ENCODE data around the gene DNAJC4. TPM values are rescaled to one million over a fixed set of nuclear protein-coding genes. Genes with fewer than 3 reads are reported as not detected.

DNAJC4 gene
- total RNA-seq, 2 experiments from 2014 or later: 39.5 to 40.5 TPM

DNA sequence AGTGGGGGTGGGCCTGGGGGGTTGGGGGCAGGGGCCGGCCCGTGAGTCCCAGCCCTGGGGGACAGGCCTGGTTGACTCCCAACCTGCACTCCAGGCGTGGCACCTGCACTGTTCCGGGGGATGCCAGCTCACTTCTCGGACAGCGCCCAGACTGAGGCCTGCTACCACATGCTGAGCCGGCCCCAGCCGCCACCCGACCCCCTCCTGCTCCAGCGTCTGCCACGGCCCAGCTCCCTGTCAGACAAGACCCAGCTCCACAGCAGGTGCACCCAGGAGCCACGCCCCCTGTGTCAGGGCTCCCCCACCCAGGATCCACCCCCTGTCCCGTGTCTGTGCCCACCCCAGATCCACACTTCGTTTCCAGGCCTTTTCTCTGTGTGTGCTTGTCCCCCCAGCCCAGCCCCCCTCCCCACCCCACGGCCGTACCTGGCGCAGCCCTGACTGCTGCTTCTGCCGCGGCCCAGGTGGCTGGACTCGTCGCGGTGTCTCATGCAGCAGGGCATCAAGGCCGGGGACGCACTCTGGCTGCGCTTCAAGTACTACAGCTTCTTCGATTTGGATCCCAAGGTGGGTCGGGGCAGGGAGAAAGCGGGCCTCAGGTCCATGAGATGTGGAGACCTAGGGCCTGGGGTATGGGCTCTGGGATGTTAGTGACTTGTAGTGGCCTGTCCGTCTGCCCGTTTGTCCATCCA lies 19.0 kb upstream of the DNAJC4 start:
- no peak for DNase-seq
- Mint-ChIP-seq H3K4me1 (peaks cover 38% of the 10 kb centered on the region), H3K4me3 (no peak overlapping the region), H3K9me3 (no peaks in the 10 kb centered on the region), H3K27ac (peak overlapping the region; percentile 54), H3K36me3 (ENCODE audit: low read depth) (peaks cover 55% of the 10 kb centered on the region), H3K27me3 (no peaks in the 10 kb centered on the region)
- ChIA-PET CTCF (interaction anchor here (0.5 to 10.1 kb wide), 6 partner anchors 8 to 89 kb away, joined by 3 to 94 read pairs (median 4); partner anchors contain the start of genes DNAJC4, NUDT22 and TRPT1), POLR2A (no interaction called here)

DNA sequence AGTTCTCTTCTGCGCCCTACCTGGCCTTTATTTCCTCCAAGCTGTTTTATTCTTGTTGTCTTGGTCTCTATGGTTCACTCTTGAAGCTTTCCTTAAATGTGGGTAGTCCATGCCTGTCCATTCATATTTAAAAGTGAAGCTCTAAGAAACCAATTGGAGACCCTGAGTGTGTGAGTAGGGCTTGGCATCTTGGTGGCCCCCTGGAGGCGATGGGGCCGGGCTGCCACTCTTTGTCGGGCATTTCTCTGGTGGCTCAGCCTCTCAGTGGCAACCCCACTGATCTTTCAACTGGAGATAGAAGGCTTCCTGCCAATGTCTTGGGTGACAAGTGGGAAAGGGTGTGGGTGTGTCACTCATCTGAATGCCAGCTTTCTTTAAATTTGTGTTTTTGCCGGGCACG lies 13.5 kb upstream of the DNAJC4 start:
- ChIA-PET POLR2A (interaction anchor here (0.6 kb wide), 2 partner anchors 20 to 88 kb away, joined by 3 to 4 read pairs; partner anchors contain the start of gene ESRRA), CTCF (interaction anchor here (0.9 to 2.8 kb wide), 7 partner anchors 9 to 39 kb away, joined by 3 to 10 read pairs (median 7); partner anchors contain the start of genes NUDT22 and TRPT1)
- H3K4me3 Mint-ChIP-seq: no peak overlapping the region
- no peak for DNase-seq
- H3K27ac Mint-ChIP-seq: no peak overlapping the region
- H3K4me1 Mint-ChIP-seq: peaks cover 16% of the 10 kb centered on the region
- peaks cover 35% of the 10 kb centered on the region for H3K36me3 Mint-ChIP-seq (ENCODE audit: low read depth)
- no peaks in the 10 kb centered on the region for H3K27me3 Mint-ChIP-seq
- H3K9me3 Mint-ChIP-seq: no peaks in the 10 kb centered on the region

- peaks cover 26% of the 10 kb centered on the region for H3K36me3 Mint-ChIP-seq (ENCODE audit: low read depth)
- no peaks in the 10 kb centered on the region for H3K9me3 Mint-ChIP-seq
- H3K27ac Mint-ChIP-seq: peak overlapping the region; percentile 64
- POLR2A ChIA-PET: no interaction called here
- CTCF ChIA-PET: interaction anchor here (0.9 to 2.8 kb wide), 9 partner anchors 8 to 86 kb away, joined by 3 to 10 read pairs (median 3); partner anchors contain the start of genes DNAJC4 and ESRRA
- H3K4me1 Mint-ChIP-seq: peaks cover 9% of the 10 kb centered on the region
- H3K4me3 Mint-ChIP-seq: no peak overlapping the region
- DNase-seq: no peak
- no peaks in the 10 kb centered on the region for H3K27me3 Mint-ChIP-seq
Observed at GRCh38 chr11:64218628-64219353, 11.6 kb upstream of the DNAJC4 start.

GRCh38 chr11:64219354-64219684 lies 11.0 kb upstream of the DNAJC4 start:
- no peaks in the 10 kb centered on the region for H3K27me3 Mint-ChIP-seq
- H3K9me3 Mint-ChIP-seq: no peaks in the 10 kb centered on the region
- peaks cover 25% of the 10 kb centered on the region for H3K36me3 Mint-ChIP-seq (ENCODE audit: low read depth)
- ChIA-PET POLR2A (no interaction called here), CTCF (interaction anchor here (0.9 to 2.8 kb wide), 7 partner anchors 9 to 41 kb away, joined by 3 to 10 read pairs (median 3); partner anchors contain the start of gene DNAJC4)
- peak overlapping the region; percentile 64 for H3K27ac Mint-ChIP-seq
- DNase-seq: no peak
- peaks cover 10% of the 10 kb centered on the region for H3K4me1 Mint-ChIP-seq
- no peak overlapping the region for H3K4me3 Mint-ChIP-seq

GRCh38 chr11:64219755-64220154 lies 10.6 kb upstream of the DNAJC4 start:
- H3K36me3 Mint-ChIP-seq (ENCODE audit: low read depth): peaks cover 21% of the 10 kb centered on the region
- DNase-seq: no peak
- ChIA-PET POLR2A (no interaction called here), CTCF (interaction anchor here (0.9 to 1.6 kb wide), 6 partner anchors 9 to 85 kb away, joined by 3 to 5 read pairs (median 3); partner anchors contain the start of gene DNAJC4)
- H3K4me1 Mint-ChIP-seq: peaks cover 11% of the 10 kb centered on the region
- H3K27ac Mint-ChIP-seq: no peak overlapping the region
- no peak overlapping the region for H3K4me3 Mint-ChIP-seq
- no peaks in the 10 kb centered on the region for H3K27me3 Mint-ChIP-seq
- H3K9me3 Mint-ChIP-seq: no peaks in the 10 kb centered on the region

- no peaks in the 10 kb centered on the region for H3K9me3 Mint-ChIP-seq
Observed at GRCh38 chr11:64220271-64220670, 10.1 kb upstream of the DNAJC4 start.

DNA sequence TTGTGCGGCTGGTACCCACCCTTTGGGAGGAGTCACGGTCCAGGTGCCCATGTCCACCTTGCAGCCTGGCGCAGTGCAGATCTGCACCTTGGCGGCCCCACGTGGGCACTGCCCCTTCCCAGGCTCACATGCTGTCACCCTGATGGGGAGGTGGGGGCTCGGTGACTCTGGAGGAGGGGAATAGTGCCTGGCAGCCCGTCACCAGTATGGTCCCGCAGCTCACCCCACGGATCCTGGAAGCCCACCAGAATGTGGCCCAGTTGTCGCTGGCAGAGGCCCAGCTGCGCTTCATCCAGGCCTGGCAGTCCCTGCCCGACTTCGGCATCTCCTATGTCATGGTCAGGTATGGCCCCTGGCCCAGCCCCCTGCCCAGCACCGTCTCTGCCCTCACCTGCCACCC lies 9.6 kb upstream of the DNAJC4 start:
- H3K27me3 Mint-ChIP-seq: no peaks in the 10 kb centered on the region
- no peaks in the 10 kb centered on the region for H3K9me3 Mint-ChIP-seq
- peaks cover 15% of the 10 kb centered on the region for H3K36me3 Mint-ChIP-seq (ENCODE audit: low read depth)
- no peak for DNase-seq
- H3K4me3 Mint-ChIP-seq: no peak overlapping the region
- peaks cover 14% of the 10 kb centered on the region for H3K4me1 Mint-ChIP-seq
- POLR2A ChIA-PET: no interaction called here
- CTCF ChIA-PET: interaction anchor here (0.6 to 1.1 kb wide), 2 partner anchors 12 to 84 kb away, joined by 3 read pairs; no protein-coding TSS in a partner anchor
- H3K27ac Mint-ChIP-seq: no peak overlapping the region

More at GRCh38 chr11:64220271-64220670, 10.1 kb upstream of the DNAJC4 start:
- Mint-ChIP-seq H3K36me3 (ENCODE audit: low read depth) (peaks cover 16% of the 10 kb centered on the region), H3K27ac (no peak overlapping the region), H3K4me3 (no peak overlapping the region), H3K4me1 (peaks cover 12% of the 10 kb centered on the region), H3K27me3 (no peaks in the 10 kb centered on the region)
- ChIA-PET CTCF (interaction anchor here (1.1 to 1.4 kb wide), 2 partner anchors 13 to 84 kb away, joined by 3 to 5 read pairs; no protein-coding TSS in a partner anchor), POLR2A (no interaction called here)
- DNase-seq: no peak

GRCh38 chr11:64222651-64223000 lies 7.7 kb upstream of the DNAJC4 start:
- Mint-ChIP-seq H3K9me3 (no peaks in the 10 kb centered on the region), H3K36me3 (ENCODE audit: low read depth) (peaks cover 11% of the 10 kb centered on the region), H3K4me1 (peaks cover 20% of the 10 kb centered on the region), H3K27ac (no peak overlapping the region), H3K27me3 (no peaks in the 10 kb centered on the region), H3K4me3 (no peak overlapping the region)
- DNase-seq: no peak
- CTCF ChIA-PET: interaction anchor here (1.1 to 9.2 kb wide), 3 partner anchors 10 to 108 kb away, joined by 5 to 94 read pairs (median 7); partner anchors contain the start of gene FERMT3
- POLR2A ChIA-PET: interaction anchor here (0.6 kb wide), 1 partner anchor 31 kb away, joined by 3 read pairs; no protein-coding TSS in a partner anchor

DNA sequence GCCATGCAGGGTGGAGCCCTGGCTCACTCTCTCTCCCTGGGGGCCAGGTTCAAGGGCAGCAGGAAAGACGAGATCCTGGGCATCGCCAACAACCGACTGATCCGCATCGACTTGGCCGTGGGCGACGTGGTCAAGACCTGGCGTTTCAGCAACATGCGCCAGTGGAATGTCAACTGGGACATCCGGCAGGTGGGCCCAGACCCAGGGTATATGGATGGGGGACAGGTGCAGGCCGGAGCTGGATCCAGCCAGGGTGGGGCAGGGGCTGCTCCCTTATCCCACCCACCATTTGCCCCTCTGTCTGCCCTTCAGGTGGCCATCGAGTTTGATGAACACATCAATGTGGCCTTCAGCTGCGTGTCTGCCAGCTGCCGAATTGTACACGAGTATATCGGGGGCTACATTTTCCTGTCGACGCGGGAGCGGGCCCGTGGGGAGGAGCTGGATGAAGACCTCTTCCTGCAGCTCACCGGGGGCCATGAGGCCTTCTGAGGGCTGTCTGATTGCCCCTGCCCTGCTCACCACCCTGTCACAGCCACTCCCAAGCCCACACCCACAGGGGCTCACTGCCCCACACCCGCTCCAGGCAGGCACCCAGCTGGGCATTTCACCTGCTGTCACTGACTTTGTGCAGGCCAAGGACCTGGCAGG lies 7.2 kb upstream of the DNAJC4 start:
- Mint-ChIP-seq H3K27ac (no peak overlapping the region), H3K9me3 (no peaks in the 10 kb centered on the region)

DNA sequence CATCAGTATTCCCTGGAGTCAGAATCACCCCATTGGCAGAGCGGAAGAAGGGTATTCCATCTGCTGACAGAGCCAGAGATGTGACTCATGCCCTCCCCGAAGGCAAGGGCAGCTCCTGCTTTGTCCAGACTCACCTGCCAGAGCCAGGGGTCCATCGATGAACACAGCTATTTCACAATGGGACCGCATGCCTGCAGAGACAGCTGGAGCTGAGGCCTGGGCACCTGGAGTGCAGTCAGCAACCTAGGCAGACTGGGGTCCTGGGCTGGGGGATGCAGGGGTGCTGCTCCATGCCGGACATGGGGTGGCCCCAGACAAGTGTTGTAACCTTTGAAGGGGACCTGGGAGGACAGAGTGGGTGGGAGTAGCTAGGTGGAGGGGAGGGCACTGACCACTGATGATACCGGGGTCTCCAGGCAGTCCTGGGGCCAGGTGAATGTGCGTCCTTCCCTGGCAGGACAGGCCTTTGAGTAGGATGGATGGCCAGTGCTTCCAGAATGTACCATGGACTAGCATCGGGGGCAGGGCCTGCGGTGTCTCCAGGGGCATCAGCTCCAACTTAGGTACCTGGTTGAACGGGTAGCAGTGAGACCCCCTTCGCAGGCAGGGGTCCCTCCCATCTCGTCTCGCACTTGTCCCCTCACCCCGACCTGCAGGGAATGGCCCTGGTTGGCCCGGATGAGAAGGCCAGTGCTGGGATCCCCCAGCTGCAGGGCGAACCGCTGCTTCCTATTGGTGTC lies 6.0 kb upstream of the DNAJC4 start:
- Mint-ChIP-seq H3K9me3 (no peaks in the 10 kb centered on the region), H3K36me3 (ENCODE audit: low read depth) (peaks cover 7% of the 10 kb centered on the region), H3K27me3 (no peaks in the 10 kb centered on the region), H3K4me3 (peak overlapping the region; percentile 86), H3K4me1 (peaks cover 27% of the 10 kb centered on the region), H3K27ac (peak overlapping the region; percentile 90)
- ChIA-PET CTCF (interaction anchor here (0.6 to 9.2 kb wide), 7 partner anchors 9 to 760 kb away, joined by 3 to 94 read pairs (median 5); partner anchors contain the start of genes FERMT3 and FKBP2), POLR2A (interaction anchor here (0.8 to 1.0 kb wide), 2 partner anchors 11 to 18 kb away, joined by 3 to 4 read pairs; partner anchors contain the start of gene FERMT3)
- no peak for DNase-seq

More for the DNA sequence above, 7.2 kb upstream of the DNAJC4 start:
- Mint-ChIP-seq H3K36me3 (ENCODE audit: low read depth) (peaks cover 11% of the 10 kb centered on the region), H3K27me3 (no peaks in the 10 kb centered on the region), H3K4me3 (no peak overlapping the region), H3K4me1 (peaks cover 23% of the 10 kb centered on the region)
- ChIA-PET POLR2A (interaction anchor here (0.6 kb wide), 1 partner anchor 31 kb away, joined by 3 read pairs; no protein-coding TSS in a partner anchor), CTCF (interaction anchor here (0.7 to 9.2 kb wide), 6 partner anchors 9 to 108 kb away, joined by 3 to 94 read pairs (median 5); partner anchors contain the start of genes FERMT3 and FKBP2)
- no peak for DNase-seq

GRCh38 chr11:64224891-64225607 lies 5.3 kb upstream of the DNAJC4 start:
- CTCF ChIA-PET: interaction anchor here (2.5 to 9.2 kb wide), 3 partner anchors 9 to 79 kb away, joined by 8 to 94 read pairs (median 9); partner anchors contain the start of gene FERMT3
- POLR2A ChIA-PET: interaction anchor here (0.7 to 0.8 kb wide), 2 partner anchors 12 to 115 kb away, joined by 4 read pairs; no protein-coding TSS in a partner anchor
- no peaks in the 10 kb centered on the region for H3K27me3 Mint-ChIP-seq
- H3K4me3 Mint-ChIP-seq: peak overlapping the region; percentile 86
- peaks cover 7% of the 10 kb centered on the region for H3K36me3 Mint-ChIP-seq (ENCODE audit: low read depth)
- H3K9me3 Mint-ChIP-seq: no peaks in the 10 kb centered on the region
- no peak for DNase-seq
- H3K4me1 Mint-ChIP-seq: peaks cover 34% of the 10 kb centered on the region
- H3K27ac Mint-ChIP-seq: peak overlapping the region; percentile 90
